ENCODE results near the gene P2RX7.

P2RX7 gene

DNA sequence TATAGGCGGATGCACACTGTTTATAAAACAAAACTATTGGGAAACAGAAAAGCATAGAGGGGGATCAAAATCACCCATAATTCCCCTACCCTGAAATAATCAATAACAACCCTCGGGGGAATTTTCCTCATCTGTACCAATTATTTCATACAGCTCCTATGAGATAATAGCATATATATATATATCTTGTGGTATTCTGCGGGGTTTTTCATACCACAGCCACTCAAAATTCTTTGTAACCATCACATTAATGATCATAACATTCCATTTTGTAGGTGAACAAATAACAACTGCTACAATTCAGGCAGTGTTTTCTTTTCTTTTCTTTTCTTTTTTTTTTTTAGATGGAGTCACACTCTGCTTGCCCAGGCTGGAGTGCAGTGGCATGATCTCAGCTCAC, 35.3 kb downstream of the P2RX7 start:
- H3K27me3 ChIP-seq (ENCODE audit: insufficient read depth, poor library complexity, severe bottlenecking), result no peaks in the 10 kb centered on the region
- H3K4me3 ChIP-seq (replicated peaks; ENCODE audit: insufficient read depth, low read length), result no peak overlapping the region
- no peak for DNase-seq (ENCODE audit: low read depth in 1 of 2, low spot score in 1 of 2)
- H3K27ac ChIP-seq (replicated peaks), result no peak overlapping the region
- TF ChIP-seq GABPA (IDR thresholded peaks at IDR 0.05; ENCODE audit: low read depth), result no peak
- TF ChIP-seq, protein P1, sequence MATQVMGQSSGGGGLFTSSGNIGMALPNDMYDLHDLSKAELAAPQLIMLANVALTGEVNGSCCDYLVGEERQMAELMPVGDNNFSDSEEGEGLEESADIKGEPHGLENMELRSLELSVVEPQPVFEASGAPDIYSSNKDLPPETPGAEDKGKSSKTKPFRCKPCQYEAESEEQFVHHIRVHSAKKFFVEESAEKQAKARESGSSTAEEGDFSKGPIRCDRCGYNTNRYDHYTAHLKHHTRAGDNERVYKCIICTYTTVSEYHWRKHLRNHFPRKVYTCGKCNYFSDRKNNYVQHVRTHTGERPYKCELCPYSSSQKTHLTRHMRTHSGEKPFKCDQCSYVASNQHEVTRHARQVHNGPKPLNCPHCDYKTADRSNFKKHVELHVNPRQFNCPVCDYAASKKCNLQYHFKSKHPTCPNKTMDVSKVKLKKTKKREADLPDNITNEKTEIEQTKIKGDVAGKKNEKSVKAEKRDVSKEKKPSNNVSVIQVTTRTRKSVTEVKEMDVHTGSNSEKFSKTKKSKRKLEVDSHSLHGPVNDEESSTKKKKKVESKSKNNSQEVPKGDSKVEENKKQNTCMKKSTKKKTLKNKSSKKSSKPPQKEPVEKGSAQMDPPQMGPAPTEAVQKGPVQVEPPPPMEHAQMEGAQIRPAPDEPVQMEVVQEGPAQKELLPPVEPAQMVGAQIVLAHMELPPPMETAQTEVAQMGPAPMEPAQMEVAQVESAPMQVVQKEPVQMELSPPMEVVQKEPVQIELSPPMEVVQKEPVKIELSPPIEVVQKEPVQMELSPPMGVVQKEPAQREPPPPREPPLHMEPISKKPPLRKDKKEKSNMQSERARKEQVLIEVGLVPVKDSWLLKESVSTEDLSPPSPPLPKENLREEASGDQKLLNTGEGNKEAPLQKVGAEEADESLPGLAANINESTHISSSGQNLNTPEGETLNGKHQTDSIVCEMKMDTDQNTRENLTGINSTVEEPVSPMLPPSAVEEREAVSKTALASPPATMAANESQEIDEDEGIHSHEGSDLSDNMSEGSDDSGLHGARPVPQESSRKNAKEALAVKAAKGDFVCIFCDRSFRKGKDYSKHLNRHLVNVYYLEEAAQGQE (IDR thresholded peaks at IDR 0.05; ENCODE audit: insufficient replicate concordance, low read depth), result no peak

DNA sequence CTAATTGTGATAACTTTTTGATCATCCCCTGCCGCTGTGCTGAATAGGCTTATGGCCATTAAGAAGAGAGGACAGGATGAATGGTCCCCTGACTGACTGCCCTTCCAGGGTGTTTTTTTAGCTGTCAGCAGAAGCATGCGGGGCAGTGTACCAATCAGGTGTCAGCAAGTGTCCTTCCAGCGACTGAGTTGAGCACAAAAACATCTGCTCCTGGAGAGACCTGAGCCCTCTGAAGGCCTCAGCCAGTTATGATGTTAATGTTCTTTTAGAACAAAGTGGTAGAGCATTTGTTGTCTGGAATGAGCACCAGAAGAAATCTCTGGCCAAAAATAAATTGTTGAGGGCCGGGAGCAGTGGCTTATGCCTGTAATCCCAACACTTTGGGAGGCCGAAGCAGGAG, 37.5 kb downstream of the P2RX7 start:
- TF ChIP-seq POLR2AphosphoS5 (IDR thresholded peaks at IDR 0.05; ENCODE audit: low read depth) (no peak), GABPA (IDR thresholded peaks at IDR 0.05; ENCODE audit: low read depth) (no peak), SPI1 (IDR thresholded peaks at IDR 0.05; ENCODE audit: borderline replicate concordance, low read depth) (no peak)
- TF ChIP-seq, protein P1 (IDR thresholded peaks at IDR 0.05; ENCODE audit: insufficient replicate concordance, low read depth), result no peak
- TF ChIP-seq, protein P2, sequence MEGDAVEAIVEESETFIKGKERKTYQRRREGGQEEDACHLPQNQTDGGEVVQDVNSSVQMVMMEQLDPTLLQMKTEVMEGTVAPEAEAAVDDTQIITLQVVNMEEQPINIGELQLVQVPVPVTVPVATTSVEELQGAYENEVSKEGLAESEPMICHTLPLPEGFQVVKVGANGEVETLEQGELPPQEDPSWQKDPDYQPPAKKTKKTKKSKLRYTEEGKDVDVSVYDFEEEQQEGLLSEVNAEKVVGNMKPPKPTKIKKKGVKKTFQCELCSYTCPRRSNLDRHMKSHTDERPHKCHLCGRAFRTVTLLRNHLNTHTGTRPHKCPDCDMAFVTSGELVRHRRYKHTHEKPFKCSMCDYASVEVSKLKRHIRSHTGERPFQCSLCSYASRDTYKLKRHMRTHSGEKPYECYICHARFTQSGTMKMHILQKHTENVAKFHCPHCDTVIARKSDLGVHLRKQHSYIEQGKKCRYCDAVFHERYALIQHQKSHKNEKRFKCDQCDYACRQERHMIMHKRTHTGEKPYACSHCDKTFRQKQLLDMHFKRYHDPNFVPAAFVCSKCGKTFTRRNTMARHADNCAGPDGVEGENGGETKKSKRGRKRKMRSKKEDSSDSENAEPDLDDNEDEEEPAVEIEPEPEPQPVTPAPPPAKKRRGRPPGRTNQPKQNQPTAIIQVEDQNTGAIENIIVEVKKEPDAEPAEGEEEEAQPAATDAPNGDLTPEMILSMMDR (IDR thresholded peaks at IDR 0.05; ENCODE audit: insufficient read depth, low read length), result no peak
- DNase-seq (ENCODE audit: low read depth in 1 of 2, low spot score in 1 of 2), result no peak
- no peak overlapping the region for H3K27ac ChIP-seq (replicated peaks)
- no peak overlapping the region for H3K4me3 ChIP-seq (replicated peaks; ENCODE audit: insufficient read depth, low read length)
- no peaks in the 10 kb centered on the region for H3K27me3 ChIP-seq (ENCODE audit: insufficient read depth, poor library complexity, severe bottlenecking)

DNA sequence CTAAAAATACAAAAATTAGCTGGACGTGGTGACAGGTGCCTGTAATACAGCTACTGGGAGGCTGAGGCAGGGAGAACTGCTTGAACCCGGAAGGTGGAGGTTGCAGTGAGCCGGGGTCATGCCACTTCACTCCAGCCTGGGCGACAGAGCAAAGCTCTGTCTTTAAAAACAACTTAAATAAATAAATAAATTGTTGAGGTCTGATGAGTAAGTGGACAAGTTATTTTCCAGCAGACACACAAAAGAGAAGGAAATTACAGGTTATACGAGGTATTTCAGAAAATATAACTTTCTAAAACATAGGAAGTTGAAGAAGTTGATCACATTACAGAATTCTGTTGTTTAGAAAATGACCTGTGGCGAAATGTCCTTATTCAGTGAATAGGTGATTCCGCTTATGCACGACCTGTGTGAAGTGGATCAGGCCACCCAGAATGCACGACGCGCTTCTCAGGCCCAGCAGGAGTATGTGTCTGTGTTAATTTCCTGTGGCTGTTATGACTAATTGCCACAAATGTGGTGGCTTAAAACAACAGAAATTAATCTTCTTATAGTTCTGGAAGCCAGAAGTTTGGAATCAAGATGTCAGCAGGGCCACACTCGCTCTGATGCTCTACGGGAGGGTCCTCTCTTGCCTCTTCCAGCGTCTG, 38.1 kb downstream of the P2RX7 start:
- DNase-seq (ENCODE audit: low read depth in 1 of 2, low spot score in 1 of 2), result no peak
- H3K27ac ChIP-seq (replicated peaks), result no peak overlapping the region
- no peaks in the 10 kb centered on the region for H3K27me3 ChIP-seq (ENCODE audit: insufficient read depth, poor library complexity, severe bottlenecking)
- TF ChIP-seq, protein P2 (IDR thresholded peaks at IDR 0.05; ENCODE audit: insufficient read depth, low read length), result no peak
- TF ChIP-seq, protein P1 (IDR thresholded peaks at IDR 0.05; ENCODE audit: insufficient replicate concordance, low read depth), result no peak
- TF ChIP-seq POLR2AphosphoS5 (IDR thresholded peaks at IDR 0.05; ENCODE audit: low read depth), result no peak
- TF ChIP-seq SPI1 (IDR thresholded peaks at IDR 0.05; ENCODE audit: borderline replicate concordance, low read depth), result no peak
- H3K4me3 ChIP-seq (replicated peaks; ENCODE audit: insufficient read depth, low read length), result no peak overlapping the region

Data from HL-60 (cell line).